GM15510 (cell line): ENCODE measurements around the gene BMPR1B.

Experiments used
- POLR2A ChIP-seq: IDR thresholded peaks from 3 replicates; pipeline ENCODE4 v1.6.1; 2011; ENCODE audit warnings: borderline replicate concordance; ENCODE audit not compliant: insufficient read length; ENCODE audit errors: extremely low read depth

The BMPR1B gene

DNA sequence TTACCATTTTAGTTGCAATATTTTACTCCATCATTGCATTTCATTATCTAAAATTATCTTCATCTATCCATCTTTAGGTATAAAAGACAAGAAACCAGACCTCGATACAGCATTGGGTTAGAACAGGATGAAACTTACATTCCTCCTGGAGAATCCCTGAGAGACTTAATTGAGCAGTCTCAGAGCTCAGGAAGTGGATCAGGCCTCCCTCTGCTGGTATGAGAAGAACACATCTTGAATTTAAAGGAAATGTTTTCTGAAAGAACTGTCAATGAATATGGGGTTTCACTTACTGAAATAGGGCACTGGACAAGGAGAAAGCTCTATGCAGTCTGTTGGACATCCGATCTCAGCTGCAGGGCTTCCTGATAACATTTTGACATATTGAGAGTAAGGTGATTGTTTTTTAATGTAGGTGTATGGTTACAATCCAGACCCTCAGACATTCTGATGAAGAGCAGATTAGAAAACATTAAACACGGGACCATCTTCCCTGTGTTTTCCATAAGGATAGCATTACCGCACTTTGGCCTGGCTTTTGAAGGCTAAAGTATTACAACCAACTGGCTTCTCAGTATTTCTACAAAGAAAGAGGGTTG lies 367.2 kb downstream of the BMPR1B start:
- no peak for TF ChIP-seq POLR2A

DNA sequence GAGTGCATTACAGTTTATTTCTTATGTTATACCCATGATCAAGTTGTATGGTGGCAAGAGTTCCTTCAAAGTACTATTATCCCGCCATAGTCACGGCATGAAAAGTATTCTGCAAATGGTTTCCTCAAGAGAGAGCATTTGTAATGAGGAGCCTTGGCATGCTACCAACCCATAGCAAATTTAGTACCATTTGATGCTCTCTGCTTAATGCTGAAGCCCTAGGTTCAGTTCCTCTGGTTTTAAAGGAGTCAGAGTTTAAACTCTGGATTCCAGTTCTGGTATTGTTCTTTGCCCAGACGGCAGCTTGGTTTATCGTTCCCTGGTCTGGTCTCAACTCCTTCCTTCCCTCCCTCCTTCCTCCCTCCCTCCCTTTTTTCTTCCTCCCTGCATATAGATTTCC lies 371.3 kb downstream of the BMPR1B start:
- no peak for TF ChIP-seq POLR2A

DNA sequence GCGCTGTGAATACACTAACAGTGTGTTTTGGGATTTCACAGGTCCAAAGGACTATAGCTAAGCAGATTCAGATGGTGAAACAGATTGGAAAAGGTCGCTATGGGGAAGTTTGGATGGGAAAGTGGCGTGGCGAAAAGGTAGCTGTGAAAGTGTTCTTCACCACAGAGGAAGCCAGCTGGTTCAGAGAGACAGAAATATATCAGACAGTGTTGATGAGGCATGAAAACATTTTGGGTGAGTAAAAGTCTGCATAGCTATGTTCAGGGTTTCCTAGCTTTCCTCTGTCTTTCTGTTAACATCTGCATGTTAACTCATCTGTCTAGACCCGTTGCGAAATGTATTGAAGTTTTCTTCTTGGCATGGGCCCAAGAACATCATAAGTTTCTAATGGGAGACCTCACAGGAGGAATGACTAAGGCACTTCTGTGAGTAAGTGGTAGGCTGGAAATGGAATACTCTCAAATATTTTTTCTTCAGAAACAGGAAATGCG lies 372.1 kb downstream of the BMPR1B start:
- TF ChIP-seq POLR2A = no peak

DNA sequence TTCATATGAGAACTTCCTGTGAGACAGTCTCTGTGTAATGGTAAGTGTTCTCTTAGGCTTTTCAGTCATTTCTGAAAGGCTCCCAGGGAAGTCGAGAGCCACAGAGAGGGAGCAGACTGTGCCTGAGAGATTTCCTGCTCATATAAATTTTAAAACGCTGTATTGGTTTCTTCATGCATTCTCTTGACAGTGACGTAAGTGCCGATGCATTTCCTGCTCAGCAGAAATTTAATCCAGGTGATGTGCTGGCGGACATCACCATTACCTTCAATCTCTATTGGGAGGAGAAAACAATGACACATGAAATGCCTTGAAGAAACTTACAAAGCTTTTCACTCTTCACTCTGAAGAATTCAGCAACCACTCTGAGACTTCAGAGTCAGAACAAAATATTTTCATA lies 383.6 kb downstream of the BMPR1B start:
- no peak for TF ChIP-seq POLR2A

DNA sequence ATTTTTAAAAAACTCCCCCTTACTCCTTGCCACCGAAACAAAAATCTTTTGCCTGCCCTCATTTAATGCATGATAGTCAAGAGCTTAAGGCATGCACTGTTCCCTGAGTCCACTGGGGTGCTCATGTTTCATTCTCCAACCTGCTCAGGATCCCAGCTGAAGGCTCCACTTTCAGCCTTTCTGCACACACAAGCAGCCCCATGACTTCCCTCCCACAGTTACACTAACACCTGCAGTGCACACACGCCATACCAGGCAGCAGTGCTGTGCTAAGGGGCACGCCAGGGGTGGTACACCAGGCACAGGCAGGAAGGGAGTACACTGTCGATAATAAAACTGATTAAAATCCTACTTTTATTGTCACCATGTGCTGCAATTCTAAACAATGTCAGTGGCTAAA lies 385.2 kb downstream of the BMPR1B start:
- no peak for TF ChIP-seq POLR2A

DNA sequence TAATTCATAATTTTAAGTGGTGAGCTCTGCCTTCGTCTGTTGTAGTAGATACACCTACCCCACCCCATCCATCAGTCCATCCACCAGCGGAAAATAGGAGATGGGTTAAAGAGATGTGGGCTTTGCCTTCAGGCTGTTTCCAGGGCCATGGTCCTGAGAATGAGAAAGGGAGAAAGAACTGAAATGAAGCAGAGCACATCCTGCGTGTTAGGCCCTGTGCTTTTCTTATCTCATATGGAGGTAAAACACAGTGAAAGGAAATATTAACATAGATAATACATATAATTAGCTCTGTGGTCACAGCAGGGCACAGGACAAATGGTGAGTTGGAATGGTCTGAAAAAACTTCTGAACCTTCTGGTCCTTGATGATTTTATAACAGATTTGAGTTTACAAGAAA lies 393.5 kb downstream of the BMPR1B start:
- TF ChIP-seq POLR2A = no peak

DNA sequence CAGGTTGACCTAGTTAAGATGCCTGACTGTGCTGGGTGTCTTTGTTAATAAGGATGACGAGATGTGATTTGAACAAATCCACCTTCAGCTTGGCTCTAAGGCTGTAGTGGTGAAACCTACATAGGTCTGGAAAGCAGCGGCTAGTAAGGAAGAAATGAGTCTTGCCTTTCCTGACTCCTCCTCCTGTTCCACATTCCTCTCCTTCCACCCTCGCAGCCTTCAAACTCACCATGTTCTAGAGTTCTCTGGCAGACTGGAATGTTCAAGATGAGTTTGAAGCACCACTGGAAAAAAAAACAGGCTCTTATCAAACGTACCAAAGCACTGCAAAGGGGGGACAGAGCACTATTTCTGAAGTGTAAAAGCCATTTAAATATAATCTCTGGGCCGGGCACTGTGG lies 395.4 kb downstream of the BMPR1B start:
- no peak for TF ChIP-seq POLR2A

DNA sequence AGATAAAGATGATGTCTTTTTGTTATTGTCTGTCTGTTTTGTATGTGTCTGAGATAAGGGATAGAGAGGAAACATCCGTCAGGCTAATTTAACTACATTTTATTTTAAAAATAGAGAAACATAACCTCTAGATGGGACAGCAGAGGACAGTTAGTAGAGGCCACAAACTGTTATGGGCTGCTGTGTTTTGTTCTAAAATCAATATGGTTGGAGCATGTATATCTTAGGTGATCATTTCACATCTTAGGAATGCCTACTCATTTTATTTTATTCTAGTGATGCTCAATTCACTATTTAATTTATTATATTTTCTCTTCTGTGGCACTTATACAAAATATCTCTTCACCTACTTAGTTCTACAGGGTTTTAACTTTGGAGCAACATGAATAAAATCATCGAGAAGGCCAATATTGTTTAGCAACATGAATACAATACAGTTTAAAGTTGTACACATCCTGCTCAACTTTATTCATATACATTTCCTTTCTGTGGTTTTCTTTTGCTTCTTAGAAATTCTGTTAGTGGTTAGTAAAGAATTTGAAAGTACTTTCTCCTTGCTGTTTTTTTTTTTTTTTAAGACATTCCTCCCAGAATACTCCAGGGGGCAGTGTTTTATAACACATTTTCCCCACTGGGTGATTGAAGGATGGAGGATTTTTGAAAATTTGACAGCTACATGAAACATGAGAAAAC lies 398.1 kb downstream of the BMPR1B start:
- TF ChIP-seq POLR2A = no peak

DNA sequence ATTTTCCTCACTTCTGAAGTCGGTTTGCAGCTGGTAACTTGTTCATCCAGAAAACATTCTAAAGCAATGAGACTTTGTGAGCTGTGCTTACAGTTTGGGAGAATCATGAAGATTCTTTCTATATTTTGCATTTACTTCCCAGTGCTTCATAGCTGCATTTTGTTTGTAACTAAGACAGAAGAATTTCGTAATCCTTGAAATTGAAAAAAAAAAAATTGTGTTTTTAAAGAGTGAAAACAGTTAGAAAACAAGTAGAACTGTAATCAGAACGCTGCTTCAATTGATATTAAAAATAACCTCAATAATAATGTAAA lies 398.7 kb downstream of the BMPR1B start:
- TF ChIP-seq POLR2A = no peak

DNA sequence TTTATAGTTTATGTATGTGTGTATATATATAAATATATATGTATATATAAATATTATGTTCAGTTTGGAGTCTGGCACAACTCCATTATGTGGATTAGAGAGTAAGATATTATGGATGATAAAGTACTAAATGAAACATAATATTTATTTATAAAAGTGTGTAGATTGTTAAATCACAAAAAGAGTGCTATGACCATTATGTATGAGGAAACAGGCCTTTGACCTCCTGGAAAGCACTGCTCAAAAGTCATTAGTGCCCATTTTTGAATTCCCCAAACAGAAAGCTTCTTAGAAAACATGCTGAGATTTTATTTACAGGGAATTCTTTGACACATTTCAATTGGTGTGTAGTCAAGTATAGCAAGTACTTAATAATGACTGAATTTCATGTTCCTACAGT lies 399.8 kb downstream of the BMPR1B start:
- no peak for TF ChIP-seq POLR2A

DNA sequence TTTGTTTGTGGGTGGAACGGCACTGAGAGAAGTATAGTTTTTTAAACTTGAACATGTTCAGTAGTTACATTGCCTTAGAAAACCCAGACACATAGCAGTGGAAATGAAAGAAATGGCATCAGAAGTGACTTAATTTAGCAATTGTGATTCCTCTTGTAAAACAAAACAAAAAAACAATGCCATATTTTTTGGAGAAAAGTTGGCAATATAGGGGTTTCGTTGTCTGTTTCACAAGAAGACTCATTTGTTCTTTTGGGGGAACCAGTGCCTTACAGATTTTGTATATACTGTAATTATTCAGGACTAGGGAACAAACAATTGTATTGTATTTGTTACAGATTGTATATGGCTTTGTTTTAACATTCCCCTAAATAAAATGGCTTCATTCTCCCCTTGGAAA lies 400.3 kb downstream of the BMPR1B start:
- no peak for TF ChIP-seq POLR2A

DNA sequence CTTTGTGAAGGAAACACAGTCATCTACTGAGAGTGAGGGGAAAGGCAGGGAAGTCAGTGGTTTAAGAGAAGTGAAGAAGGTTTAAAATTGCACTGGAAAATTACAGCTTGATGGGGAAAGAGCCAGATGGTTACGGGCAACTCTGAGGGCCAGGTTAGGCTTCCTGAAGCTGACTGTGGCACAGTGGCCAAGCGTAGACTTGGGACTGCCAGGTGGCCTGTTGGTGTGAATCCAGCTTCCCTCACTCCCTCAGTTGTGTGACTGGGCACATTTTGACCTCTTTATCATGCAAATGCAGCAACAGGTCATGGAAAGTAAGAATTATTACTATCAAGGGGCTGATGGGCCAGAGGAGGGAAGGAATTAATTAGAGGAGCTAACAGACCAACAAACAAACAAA lies 400.9 kb downstream of the BMPR1B start:
- TF ChIP-seq POLR2A = no peak

DNA sequence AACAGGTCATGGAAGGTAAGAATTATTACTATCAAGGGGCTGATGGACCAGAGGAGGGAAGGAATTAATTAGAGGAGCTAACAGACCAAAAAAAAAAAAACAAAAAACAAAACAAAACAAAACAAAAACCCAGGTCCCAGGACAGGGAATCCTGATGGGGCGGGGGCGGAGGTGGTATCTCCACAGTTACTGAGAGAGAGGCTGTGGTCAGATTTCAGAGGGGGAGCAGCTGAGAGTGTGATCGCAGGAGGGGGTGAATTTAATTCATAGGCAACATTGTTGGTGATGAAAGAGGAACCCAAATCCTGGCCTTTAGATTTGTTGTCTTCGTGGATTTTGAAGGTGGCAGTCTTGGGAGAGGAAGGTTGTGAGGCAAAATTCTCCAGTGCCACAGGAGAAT lies 401.6 kb downstream of the BMPR1B start:
- TF ChIP-seq POLR2A = no peak

DNA sequence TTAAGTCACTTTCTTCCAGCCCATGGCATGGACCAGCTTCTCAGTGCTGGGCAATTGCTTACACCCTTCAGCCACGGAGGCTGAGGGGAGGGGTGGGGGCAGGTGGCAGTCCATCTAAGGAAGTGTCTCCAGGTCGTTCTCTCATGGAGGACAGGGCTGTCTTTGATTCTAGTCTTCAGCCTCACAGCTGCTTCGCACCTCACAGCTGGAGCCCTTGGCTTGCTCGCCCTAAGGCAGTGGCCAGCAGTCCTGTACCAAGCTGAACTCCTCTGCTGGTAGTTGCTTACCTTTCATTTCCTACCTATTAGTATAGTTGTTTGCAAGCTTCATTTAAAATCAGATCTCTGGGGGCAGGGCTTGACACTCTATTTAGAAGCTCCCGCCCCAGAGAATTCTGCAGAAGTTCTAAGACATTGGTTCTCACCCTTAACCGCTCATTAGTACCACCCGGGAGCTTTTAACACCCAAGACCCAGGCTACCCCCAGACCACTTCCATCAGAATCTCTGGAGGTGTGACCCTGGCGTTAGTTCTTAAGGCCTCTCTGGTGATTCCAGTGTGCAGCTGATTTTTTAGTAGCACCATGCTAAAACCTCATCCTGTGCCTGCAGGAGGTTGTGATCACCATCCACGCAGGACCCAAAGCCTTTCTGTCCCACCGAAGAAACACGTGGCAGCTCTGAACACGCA lies 404.2 kb downstream of the BMPR1B start:
- no peak for TF ChIP-seq POLR2A

DNA sequence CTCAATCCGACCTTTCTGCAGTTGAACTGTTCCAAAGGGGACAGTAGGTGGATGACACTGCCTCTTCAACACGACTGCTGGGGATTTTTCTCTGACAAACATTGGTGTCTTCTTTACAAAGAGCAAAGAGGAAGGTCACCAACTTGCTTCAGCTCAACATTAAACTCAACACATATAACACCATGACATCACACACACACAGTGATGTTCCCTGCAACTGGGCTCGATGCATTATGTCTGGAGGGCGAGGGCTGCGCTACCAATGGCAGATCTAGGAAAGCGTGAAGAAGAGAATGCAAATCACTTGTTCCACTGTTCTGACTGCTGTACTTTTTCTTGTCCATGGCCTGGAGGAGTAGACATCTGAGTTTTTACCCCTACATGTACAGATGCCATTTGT lies 405.1 kb downstream of the BMPR1B start:
- TF ChIP-seq POLR2A = no peak
